GM18861 (cell line): ENCODE results near the gene HM13.
"Not testable (repeated sequence)": the region's sequence is repeated elsewhere in the genome, so short reads cannot be mapped to it uniquely, and the experiment has no call there.

Experiments used
- ATAC-seq: cut with Tn5 transposase; IDR thresholded peaks from one replicate; pipeline ENCODE4 v1.9.1; 2021; ENCODE audit not compliant: unreplicated experiment

Gene HM13, protein sequence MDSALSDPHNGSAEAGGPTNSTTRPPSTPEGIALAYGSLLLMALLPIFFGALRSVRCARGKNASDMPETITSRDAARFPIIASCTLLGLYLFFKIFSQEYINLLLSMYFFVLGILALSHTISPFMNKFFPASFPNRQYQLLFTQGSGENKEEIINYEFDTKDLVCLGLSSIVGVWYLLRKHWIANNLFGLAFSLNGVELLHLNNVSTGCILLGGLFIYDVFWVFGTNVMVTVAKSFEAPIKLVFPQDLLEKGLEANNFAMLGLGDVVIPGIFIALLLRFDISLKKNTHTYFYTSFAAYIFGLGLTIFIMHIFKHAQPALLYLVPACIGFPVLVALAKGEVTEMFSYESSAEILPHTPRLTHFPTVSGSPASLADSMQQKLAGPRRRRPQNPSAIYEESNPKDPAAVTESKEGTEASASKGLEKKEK

GRCh38 chr20:31514154-31515071 lies at the start of gene HM13:
TSS of gene HM13 (plus strand) at chr20:31514442. CDS start at chr20:31514552, 110 bp downstream.
- peak; percentile 86 for ATAC-seq

GRCh38 chr20:31470946-31471345 lies 43.3 kb upstream of the HM13 start:
- not testable (repeated sequence) for ATAC-seq

GRCh38 chr20:31472395-31473330 lies 41.6 kb upstream of the HM13 start:
- ATAC-seq, result no peak

- ATAC-seq, result no peak
These were observed 40.7 kb upstream of the HM13 start for GRCh38 chr20:31473331-31474096.

DNA sequence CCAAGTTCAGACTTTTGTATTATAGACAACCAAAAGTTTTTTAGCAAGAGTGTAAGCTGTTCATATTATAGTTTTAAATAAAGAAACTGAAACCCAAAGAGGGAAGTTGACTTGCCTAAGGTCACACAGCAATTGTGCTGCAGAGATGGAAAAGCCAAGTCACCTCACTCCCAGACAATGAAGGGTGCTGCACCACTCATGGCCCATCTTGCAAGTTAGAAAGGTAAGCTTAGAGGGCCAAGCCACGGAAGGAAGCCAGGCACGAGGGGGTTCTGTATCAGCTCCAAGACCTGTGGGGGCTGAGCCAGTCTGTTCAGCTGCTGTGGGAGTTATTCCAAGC lies 40.2 kb upstream of the HM13 start:
- no peak for ATAC-seq

DNA sequence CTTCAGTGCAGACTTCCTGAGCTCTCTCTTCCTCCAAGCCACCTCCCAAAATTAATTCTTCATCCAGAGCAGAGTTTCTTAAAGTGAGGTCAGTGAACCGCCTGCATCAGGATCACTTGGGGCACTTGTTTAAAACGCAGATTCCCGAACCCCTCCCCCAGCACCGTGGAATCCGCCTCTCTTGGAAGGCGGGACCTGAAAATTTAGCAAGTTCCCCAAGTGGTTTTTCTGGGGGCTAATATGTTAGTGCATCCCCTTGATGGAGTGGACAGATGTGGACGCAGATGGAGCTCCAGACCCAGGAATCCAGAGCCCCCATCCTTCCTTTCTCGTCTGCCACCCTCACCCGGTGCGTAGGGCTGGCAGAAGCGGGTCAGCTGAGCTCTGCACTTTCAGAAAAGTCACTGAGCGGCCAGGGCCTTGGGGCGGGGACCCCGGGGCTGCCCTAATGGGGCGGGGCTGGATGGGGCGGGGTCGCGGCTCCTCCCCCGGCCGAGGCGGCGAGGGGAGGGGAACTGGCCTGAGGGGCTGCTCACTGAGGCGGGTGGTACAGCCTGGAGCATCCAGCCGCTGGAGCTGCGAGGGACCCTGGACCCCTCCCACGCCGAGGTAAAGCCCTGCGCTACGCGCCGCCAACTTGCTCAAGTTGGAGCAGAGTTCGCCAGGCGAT lies 39.3 kb upstream of the HM13 start, which contains the start of the genes DEFB124 and REM1:
TSS of gene DEFB124 (minus strand) at position 370 of the 670 bp plus-strand sequence. CDS start 2,114 bp downstream, outside the sequence.
TSS of gene REM1 (plus strand) at position 531 of the 670 bp plus-strand sequence. CDS start 1,158 bp downstream, outside the sequence.
- ATAC-seq, result no peak

GRCh38 chr20:31475472-31476293 lies 38.6 kb upstream of the HM13 start:
- no peak for ATAC-seq

DNA sequence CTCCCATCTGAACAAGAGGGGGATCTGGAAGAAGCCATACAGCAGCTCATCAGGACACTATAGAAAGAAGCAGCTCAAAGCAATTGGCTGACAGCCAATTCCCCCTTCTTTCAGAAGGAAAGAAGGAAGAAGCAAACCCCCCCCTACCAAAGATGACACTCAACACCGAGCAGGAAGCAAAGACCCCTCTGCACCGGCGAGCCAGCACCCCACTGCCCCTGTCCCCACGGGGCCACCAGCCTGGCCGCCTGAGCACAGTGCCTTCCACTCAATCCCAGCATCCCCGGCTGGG lies 38.0 kb upstream of the HM13 start:
- ATAC-seq, result no peak

DNA sequence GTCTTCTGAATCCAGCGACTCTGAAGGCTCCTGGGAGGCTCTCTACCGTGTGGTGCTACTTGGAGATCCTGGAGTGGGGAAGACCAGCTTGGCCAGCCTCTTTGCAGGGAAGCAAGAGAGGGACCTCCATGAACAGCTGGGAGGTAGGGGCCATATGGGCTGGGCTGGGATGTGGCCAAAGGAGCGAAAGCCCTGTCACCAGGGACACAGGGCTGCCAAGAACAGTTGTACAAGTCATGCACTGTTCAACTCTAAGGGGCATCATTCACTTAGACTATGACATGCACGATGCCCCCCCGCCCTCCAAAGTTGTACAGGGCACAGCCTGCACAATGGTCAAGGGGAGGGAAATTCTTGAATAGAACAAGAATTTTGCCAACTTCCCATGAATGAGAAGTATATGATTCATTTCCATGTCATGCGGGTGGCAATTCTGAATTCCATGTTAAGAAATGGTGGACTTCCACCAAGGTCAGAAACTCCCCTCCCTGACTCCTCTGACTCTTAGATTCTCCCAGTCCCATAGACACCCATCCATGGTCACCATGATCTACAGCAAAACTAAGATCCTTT lies 37.5 kb upstream of the HM13 start:
- no peak for ATAC-seq

DNA sequence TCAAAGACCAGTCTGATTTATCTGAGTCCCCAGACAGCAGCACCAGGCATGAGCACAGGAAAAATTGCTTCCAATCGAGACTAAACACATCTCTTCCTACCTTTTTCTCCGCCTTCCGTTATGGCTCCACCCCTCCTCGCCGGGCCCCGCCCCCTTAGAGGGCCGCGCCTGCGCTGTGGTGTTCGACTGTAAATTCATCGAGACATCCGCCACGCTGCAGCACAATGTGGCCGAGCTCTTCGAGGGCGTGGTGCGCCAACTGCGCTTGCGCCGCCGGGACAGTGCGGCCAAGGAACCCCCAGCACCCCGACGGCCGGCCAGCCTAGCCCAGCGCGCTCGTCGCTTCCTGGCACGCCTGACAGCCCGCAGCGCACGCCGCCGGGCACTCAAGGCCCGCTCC lies 30.2 kb upstream of the HM13 start:
- ATAC-seq, result no peak

DNA sequence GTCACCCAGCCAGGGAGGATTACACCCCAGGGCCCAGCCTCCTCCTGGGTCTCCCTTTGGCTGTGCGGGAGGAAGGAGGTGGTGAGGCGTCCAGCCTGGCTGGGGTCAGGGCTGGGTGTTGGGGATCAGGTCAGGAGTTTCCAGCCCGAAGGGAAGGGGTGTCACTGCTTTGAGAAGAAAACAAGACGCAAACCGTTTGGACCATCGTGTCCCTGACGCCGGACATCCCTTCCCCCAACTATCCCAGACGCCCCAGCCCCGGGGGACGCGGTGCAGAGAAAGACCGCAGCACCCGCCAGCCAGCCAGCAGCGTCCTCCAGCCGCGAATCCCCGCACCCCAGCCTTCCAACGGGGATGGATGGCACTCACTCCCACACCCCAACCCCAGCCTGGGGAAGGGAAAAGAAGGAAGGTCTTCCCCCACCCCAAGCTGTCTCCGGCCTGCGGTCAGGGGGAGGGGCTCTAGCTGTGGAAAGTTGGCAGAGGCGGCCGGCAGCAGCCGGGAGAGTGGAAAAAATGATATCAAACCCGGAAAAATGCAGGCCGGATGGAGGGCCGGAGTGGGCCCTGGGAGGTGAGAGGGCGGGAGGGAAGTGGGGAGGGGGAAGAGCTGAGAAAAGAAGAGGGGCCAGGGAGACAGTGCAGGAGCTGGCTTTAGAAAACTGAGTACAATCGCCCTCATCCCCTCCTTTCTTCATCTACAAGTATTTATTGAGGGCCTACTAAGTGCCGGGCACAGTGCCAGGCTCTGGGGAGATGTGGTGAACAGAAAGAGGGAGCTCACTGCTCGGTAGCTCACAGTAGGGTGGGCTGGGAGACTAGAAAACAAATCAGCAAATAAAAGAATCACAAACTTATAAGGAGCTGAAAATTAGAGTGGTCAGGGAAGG lies 28.5 kb upstream of the HM13 start:
- ATAC-seq, result no peak

- no peak for ATAC-seq
These were observed 26.1 kb upstream of the HM13 start for GRCh38 chr20:31488115-31488514.

DNA sequence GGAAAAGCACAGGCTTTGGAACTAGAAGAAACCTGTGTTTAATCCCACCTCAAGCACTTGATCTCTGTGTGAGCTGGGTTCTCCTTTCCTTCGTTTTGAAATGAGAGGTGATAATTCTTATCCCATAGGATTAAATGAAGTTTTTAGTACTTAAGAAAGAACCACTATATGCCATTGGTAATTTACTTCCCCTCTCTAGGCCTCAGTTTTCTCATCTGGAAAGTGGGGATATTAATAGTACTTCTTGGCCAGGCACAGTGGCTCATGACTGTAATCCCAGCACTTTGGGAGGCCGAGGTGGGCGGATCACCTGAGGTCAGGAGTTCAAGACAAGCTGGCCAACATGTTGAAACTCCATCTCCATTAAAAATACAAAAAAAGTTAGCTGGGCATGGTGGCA lies 25.1 kb upstream of the HM13 start:
- ATAC-seq, result no peak

DNA sequence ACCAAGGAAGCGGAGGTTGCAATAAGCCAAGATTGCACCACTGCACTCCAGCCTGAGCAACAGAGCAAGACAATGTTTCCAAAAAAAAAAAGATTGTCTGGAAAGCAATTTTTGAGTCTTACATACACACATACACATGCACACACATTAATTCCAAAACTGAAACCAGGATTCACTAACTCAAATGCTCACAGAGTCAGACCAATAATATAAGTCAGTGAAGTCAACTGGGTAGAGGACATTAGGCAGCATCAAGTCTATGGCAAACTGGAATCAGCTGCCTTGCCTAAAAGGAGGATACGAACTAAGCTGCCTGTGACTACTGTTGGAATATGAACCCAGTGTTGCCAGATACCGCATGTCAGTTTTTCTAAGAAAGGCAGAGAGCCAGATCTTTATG lies 23.5 kb upstream of the HM13 start:
- no peak for ATAC-seq

DNA sequence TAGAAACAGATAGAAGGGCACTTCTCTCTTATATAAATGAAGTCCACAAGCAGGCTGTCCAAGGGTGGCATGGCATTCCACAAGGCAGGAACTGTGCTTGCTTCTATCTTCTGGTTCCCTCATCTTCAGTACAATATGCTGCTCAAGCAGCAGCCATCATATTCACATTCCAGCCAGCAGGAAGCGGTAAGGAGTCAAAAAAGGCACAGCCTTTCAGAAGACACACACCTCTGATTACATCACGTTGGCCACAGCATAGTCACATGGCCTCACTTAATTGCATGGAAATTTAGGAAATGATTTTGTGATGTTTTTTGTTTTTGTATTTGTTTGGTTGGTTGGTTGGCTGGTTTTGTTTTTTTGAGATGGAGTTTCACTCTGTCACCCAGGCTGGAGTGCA lies 20.1 kb upstream of the HM13 start:
- no peak for ATAC-seq

DNA sequence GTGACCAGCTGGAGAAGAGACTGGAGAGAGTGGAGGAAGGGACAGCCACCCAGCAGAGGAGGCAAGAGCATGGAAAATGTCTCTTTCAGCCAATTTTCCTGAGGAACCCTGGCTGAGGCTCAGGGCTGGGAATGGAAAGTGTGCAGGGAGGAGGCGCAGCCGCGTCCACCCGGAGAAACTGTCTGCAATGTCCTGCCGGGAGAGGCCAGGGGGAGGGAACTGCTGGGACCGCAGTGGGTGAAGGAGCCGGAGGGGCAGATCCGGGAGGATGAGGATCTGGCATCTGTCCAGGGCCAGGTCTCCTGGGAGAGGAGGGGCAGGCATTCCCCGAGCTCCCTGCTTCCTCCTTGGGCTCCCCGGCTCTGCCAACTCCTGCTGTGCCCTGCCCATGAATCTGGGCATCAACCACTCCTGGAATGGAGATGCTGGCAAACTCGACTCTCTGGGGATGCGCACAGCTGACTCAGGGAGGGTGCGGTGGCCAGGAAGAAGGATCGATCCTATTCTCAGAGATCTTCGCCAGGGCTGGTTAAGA lies 17.4 kb upstream of the HM13 start:
- ATAC-seq, result no peak
